ENCODE data around the gene SLC6A12. TPM values are rescaled to one million over a fixed set of nuclear protein-coding genes. Genes with fewer than 3 reads are reported as not detected.

SLC6A12 gene
- total RNA-seq, 6 experiments from 2014 or later: 8.2 to 114 (median 26.5) TPM

GRCh38 chr12:175759-176158, 38.2 kb downstream of the SLC6A12 start:
- peaks cover 0 to 28% (median 4%) of the 10 kb centered on the region in 4 donors for H3K4me1 ChIP-seq
- H3K4me3 ChIP-seq: no peak overlapping the region
- H3K27ac ChIP-seq: peak overlapping the region in 2 of 3 donors; percentile 31 to 73
- DNase-seq (no peak), ATAC-seq (no peak)
- WGBS (ENCODE audit: insufficient coverage, low coverage, low lambda C conversion rate, missing lambda C conversion rate): 86% methylated on average over 9 of the region's 16 CpGs
- H3K36me3 ChIP-seq: no peaks in the 10 kb centered on the region
- TF ChIP-seq CTCF (IDR thresholded peaks at IDR 0.05): no peak
- no peak for TF ChIP-seq POLR2A (IDR thresholded peaks at IDR 0.05)
- intact Hi-C loops (cut with DNase I): no loop called here
- no peaks in the 10 kb centered on the region for H3K27me3 ChIP-seq
- no peaks in the 10 kb centered on the region for H3K9me3 ChIP-seq

- no peak for DNase-seq
- ATAC-seq: peak in 3 of 4 donors; percentile 14 to 30 (median 26)
- WGBS (ENCODE audit: insufficient coverage, low coverage, low lambda C conversion rate, missing lambda C conversion rate): 29% methylated on average over 4 of the region's 10 CpGs
Observed at GRCh38 chr12:175250-175649, 38.7 kb downstream of the SLC6A12 start.

GRCh38 chr12:174596-174995, 39.4 kb downstream of the SLC6A12 start:
- Histone ChIP-seq H3K4me3 (no peak overlapping the region), H3K36me3 (no peaks in the 10 kb centered on the region), H3K9me3 (no peaks in the 10 kb centered on the region), H3K27me3 (no peaks in the 10 kb centered on the region), H3K4me1 (peaks cover 0 to 25% (median 4%) of the 10 kb centered on the region in 4 donors), H3K27ac (no peak overlapping the region)
- peak in 1 of 4 donors; percentile 19 for ATAC-seq
- DNase-seq: no peak
- no peak for TF ChIP-seq CTCF (IDR thresholded peaks at IDR 0.05)
- no peak for TF ChIP-seq POLR2A (IDR thresholded peaks at IDR 0.05)
- intact Hi-C loops (cut with DNase I): no loop called here
- 18% methylated on average over 8 of the region's 23 CpGs for WGBS (ENCODE audit: insufficient coverage, low coverage, low lambda C conversion rate, missing lambda C conversion rate)

More at GRCh38 chr12:175250-175649, 38.7 kb downstream of the SLC6A12 start:
- Histone ChIP-seq H3K27ac (no peak overlapping the region), H3K27me3 (no peaks in the 10 kb centered on the region), H3K9me3 (no peaks in the 10 kb centered on the region), H3K4me1 (peaks cover 0 to 26% (median 4%) of the 10 kb centered on the region in 4 donors), H3K36me3 (no peaks in the 10 kb centered on the region), H3K4me3 (no peak overlapping the region)
- no peak for TF ChIP-seq POLR2A (IDR thresholded peaks at IDR 0.05)
- intact Hi-C loops (cut with DNase I): no loop called here

GRCh38 chr12:174124-174523, 39.8 kb downstream of the SLC6A12 start:
- ATAC-seq (no peak), DNase-seq (no peak)
- no peak overlapping the region for H3K27ac ChIP-seq
- WGBS (ENCODE audit: insufficient coverage, low coverage, low lambda C conversion rate, missing lambda C conversion rate): 75% methylated on average over 4 of the region's 6 CpGs
- H3K9me3 ChIP-seq: no peaks in the 10 kb centered on the region
- intact Hi-C loops (cut with DNase I): no loop called here
- H3K4me1 ChIP-seq: peaks cover 0 to 20% (median 4%) of the 10 kb centered on the region in 4 donors
- no peaks in the 10 kb centered on the region for H3K36me3 ChIP-seq
- H3K27me3 ChIP-seq: no peaks in the 10 kb centered on the region
- TF ChIP-seq CTCF (IDR thresholded peaks at IDR 0.05) (no peak), POLR2A (IDR thresholded peaks at IDR 0.05) (no peak)
- no peak overlapping the region for H3K4me3 ChIP-seq

GRCh38 chr12:172732-173161, 41.2 kb downstream of the SLC6A12 start:
- Histone ChIP-seq H3K27me3 (no peaks in the 10 kb centered on the region), H3K9me3 (no peaks in the 10 kb centered on the region), H3K27ac (no peak overlapping the region), H3K4me1 (peaks cover 0 to 20% (median 4%) of the 10 kb centered on the region in 4 donors), H3K4me3 (no peak overlapping the region), H3K36me3 (no peaks in the 10 kb centered on the region)
- WGBS (ENCODE audit: insufficient coverage, low coverage, low lambda C conversion rate, missing lambda C conversion rate): 86% methylated on average over 9 of the region's 15 CpGs
- no peak for DNase-seq
- intact Hi-C loops (cut with DNase I): no loop called here
- no peak for TF ChIP-seq POLR2A (IDR thresholded peaks at IDR 0.05)
- no peak for TF ChIP-seq CTCF (IDR thresholded peaks at IDR 0.05)
- ATAC-seq: no peak
